IMR-90 (cell line): Measurements from ENCODE around the gene FGF9. TPM values are rescaled to one million over a fixed set of nuclear protein-coding genes. Genes with fewer than 3 reads are reported as not detected.

Source experiments
- ATAC-seq: fragments of 200-7000 bp; cut with Tn5 transposase; 2 replicates; pipeline ENCODE4 v1.9.1; 2020; ENCODE audit warnings: low read depth, mild to moderate bottlenecking, moderate library complexity
- BruUV-seq: library from RNA; stranded (reverse); fragments of 400-500 nt; replicated peaks from 2 replicates; lab custom pipeline; 2021; lab: Mats Ljungman, UMichigan
- CTCF ChIA-PET: fragments of 300-600 bp; formaldehyde crosslinking; extraction: SDS; loops from one replicate; lab custom pipeline; 2021; ENCODE audit warnings: antibody characterized with exemption; lab: Yijun Ruan, JAX
- POLR2A ChIA-PET: fragments of 300-600 bp; sonication (Branson Sonifier 250); formaldehyde crosslinking; loops from one replicate; lab custom pipeline; 2022; ENCODE audit warnings: antibody characterized with exemption; ENCODE audit not compliant: unreplicated experiment; lab: Charles Lee
- DNase-seq: peaks from one replicate; pipeline ENCODE4 v3.0.0; 2013
- H2AFZ ChIP-seq: replicated peaks from 2 replicates; pipeline ENCODE3; 2013; ENCODE audit warnings: low read length, mild to moderate bottlenecking; ENCODE audit not compliant: poor library complexity
- H2AK5ac ChIP-seq: 2 replicates; pipeline ENCODE4 v1.6.1; 2013; ENCODE audit warnings: low read depth, low read length, inconsistent platforms
- H2AK9ac ChIP-seq: replicated peaks from 2 replicates; pipeline ENCODE3; 2013; ENCODE audit warnings: mild to moderate bottlenecking, low read depth, low read length, moderate library complexity; ENCODE audit not compliant: poor library complexity
- H2BK120ac ChIP-seq: 2 replicates; pipeline ENCODE4 v1.6.1; 2013; ENCODE audit warnings: low read depth, low read length, inconsistent platforms
- H2BK15ac ChIP-seq: 3 replicates; pipeline ENCODE4 v1.6.1; 2013; ENCODE audit warnings: low read depth, low read length, inconsistent platforms
- H2BK20ac ChIP-seq: 2 replicates; pipeline ENCODE4 v1.6.1; 2013; ENCODE audit warnings: low read depth, mild to moderate bottlenecking, inconsistent platforms, low read length, moderate library complexity
- H2BK5ac ChIP-seq: 2 replicates; pipeline ENCODE4 v1.6.1; 2013; ENCODE audit warnings: mild to moderate bottlenecking, low read depth, low read length, inconsistent platforms; ENCODE audit not compliant: poor library complexity, severe bottlenecking
- H3K14ac ChIP-seq: replicated peaks from 2 replicates; pipeline ENCODE4 v1.6.1; 2013; ENCODE audit warnings: low read depth, low read length, inconsistent platforms
- H3K18ac ChIP-seq: 2 replicates; pipeline ENCODE4 v1.6.1; 2013; ENCODE audit warnings: low read depth, low read length, control low read depth
- H3K23ac ChIP-seq: 2 replicates; pipeline ENCODE4 v1.6.1; 2013; ENCODE audit warnings: low read depth, low read length, inconsistent platforms
- H3K27ac ChIP-seq: 2 replicates; pipeline ENCODE4 v1.5.1; 2013; ENCODE audit warnings: mild to moderate bottlenecking, control low read depth, low read length; ENCODE audit not compliant: insufficient read depth
- H3K27me3 ChIP-seq: 2 replicates; pipeline ENCODE4 v1.6.1; 2013; ENCODE audit warnings: low read length; ENCODE audit not compliant: control insufficient read depth, insufficient read depth
- H3K36me3 ChIP-seq: 2 replicates; pipeline ENCODE4 v1.6.1; 2013; ENCODE audit warnings: low read length, mixed read lengths; ENCODE audit not compliant: control insufficient read depth, insufficient read depth
- H3K4ac ChIP-seq: 2 replicates; pipeline ENCODE4 v1.6.1; 2013; ENCODE audit warnings: low read depth, low read length, inconsistent platforms
- H3K4me1 ChIP-seq: 2 replicates; pipeline ENCODE4 v1.6.1; 2013; ENCODE audit warnings: low read length, mixed read lengths; ENCODE audit not compliant: control insufficient read depth, insufficient read depth
- H3K4me2 ChIP-seq: 2 replicates; pipeline ENCODE4 v1.6.1; 2013; ENCODE audit warnings: low read depth, mild to moderate bottlenecking, control low read depth, low read length, moderate library complexity
- H3K4me3 ChIP-seq: 2 replicates; pipeline ENCODE4 v1.5.1; 2013; ENCODE audit warnings: low read depth, mild to moderate bottlenecking, control low read depth, low read length, moderate library complexity; ENCODE audit not compliant: insufficient read depth
- H3K56ac ChIP-seq: 2 replicates; pipeline ENCODE4 v1.6.1; 2013; ENCODE audit warnings: low read length, inconsistent platforms; ENCODE audit not compliant: insufficient read depth; ENCODE audit errors: extremely low read depth
- H3K79me1 ChIP-seq, 2 experiments: 2 replicates each; pipeline ENCODE4 v1.6.1; 2013; ENCODE audit warnings: low read length in 2 of 2, inconsistent platforms in 1 of 2, low read depth in 1 of 2
- H3K9ac ChIP-seq: 2 replicates; pipeline ENCODE4 v1.6.1; 2013; ENCODE audit warnings: low read depth, low read length, control low read depth
- H3K9me1 ChIP-seq: 2 replicates; pipeline ENCODE4 v1.6.1; 2013; ENCODE audit warnings: low read length, inconsistent platforms; ENCODE audit not compliant: insufficient read depth
- H3K9me3 ChIP-seq: 2 replicates; pipeline ENCODE4 v1.6.1; 2013; ENCODE audit warnings: low read length; ENCODE audit not compliant: control insufficient read depth, insufficient read depth
- H4K20me1 ChIP-seq: 2 replicates; pipeline ENCODE4 v1.6.1; 2013; ENCODE audit warnings: low read length, inconsistent platforms; ENCODE audit not compliant: insufficient read depth
- H4K5ac ChIP-seq: 2 replicates; pipeline ENCODE4 v1.6.1; 2013; ENCODE audit warnings: mild to moderate bottlenecking, low read depth, low read length, control low read depth
- H4K8ac ChIP-seq, 2 experiments: 2 replicates each; pipeline ENCODE4 v1.6.1; 2013; ENCODE audit warnings: low read depth in 2 of 2, low read length in 2 of 2, control low read depth in 1 of 2, inconsistent platforms in 1 of 2
- H4K91ac ChIP-seq: 2 replicates; pipeline ENCODE4 v1.6.1; 2013; ENCODE audit warnings: low read depth, low read length, inconsistent platforms; ENCODE audit not compliant: insufficient read depth
- BHLHE40 ChIP-seq: fragments of 150-350 bp; IDR thresholded peaks from 2 replicates; pipeline ENCODE4 v1.6.1; 2016; ENCODE audit warnings: mild to moderate bottlenecking, low read depth, low read length
- ELK1 ChIP-seq: fragments of 150-350 bp; IDR thresholded peaks from 2 replicates; pipeline ENCODE4 v1.6.1; 2016; ENCODE audit warnings: low read depth, mild to moderate bottlenecking, low read length, moderate library complexity, borderline replicate concordance
- FOS ChIP-seq: fragments of 150-350 bp; IDR thresholded peaks from 2 replicates; pipeline ENCODE4 v1.6.1; 2016; ENCODE audit warnings: low read depth, low read length
- POLR2A ChIP-seq: IDR thresholded peaks from 2 replicates; pipeline ENCODE4 v1.6.1; 2012; ENCODE audit warnings: mild to moderate bottlenecking, low read depth, low read length
- USF2 ChIP-seq: fragments of 150-350 bp; IDR thresholded peaks from 2 replicates; pipeline ENCODE4 v1.6.1; 2017; ENCODE audit warnings: mild to moderate bottlenecking, antibody characterized with exemption, low read length, low read depth
- WGBS, 2 experiments: methylation state at CpG; one replicate each; pipeline versions ENCODE4 v1.1.5 to v1.1.7; 2013; ENCODE audit warnings: missing lambda C conversion rate in 2 of 2; ENCODE audit not compliant: insufficient read length in 1 of 2; ENCODE audit errors: extremely low coverage in 2 of 2; 5-methylcytosine and 5-hydroxymethylcytosine counted together
- dilution Hi-C: fragments of 300-500 bp; cut with HindIII; formaldehyde crosslinking; loops from one replicate; pipeline ENCODE4 v1.14.3; 2018; ENCODE audit warnings: low sequenced_read_pairs; ENCODE audit not compliant: unreplicated experiment
- in situ Hi-C: fragments of 300-500 bp; cut with MboI; formaldehyde crosslinking; loops from 3 replicates; pipeline ENCODE4 v1.14.3; 2019; ENCODE audit warnings: low sequenced_read_pairs, inconsistent platforms, mixed read lengths
- intact Hi-C: fragments of 100-400 bp; cut with micrococcal nuclease; formaldehyde crosslinking; loops from 2 replicates; pipeline ENCODE4 v1.10.0; 2022
- polyA plus RNA-seq, 3 experiments: library from polyadenylated mRNA; depleted of rRNA; stranded (reverse); fragments of >200 nt; gene quantifications; 2 replicates each; pipeline ENCODE4 v1.2.3, GENCODE V29; 2012; ENCODE audit warnings: low replicate concordance in 1 of 3
- total RNA-seq: library from RNA; depleted of rRNA; stranded (reverse); fragments of >200 nt; gene quantifications from 2 replicates; pipeline ENCODE4 v1.2.3, GENCODE V29; 2012

FGF9 gene
- total and polyA plus RNA-seq, 2 of the 4 experiments (the other 2 are of a cell fraction), result under 0.01 to 0.05 TPM

- H3K9me1 ChIP-seq, result no peaks in the 10 kb centered on the region; the same call in 1 of the 2 replicates
- WGBS, 2 experiments, result no CpG with 5 or more reads among the region's 2 CpGs
- in situ Hi-C loops, result no loop called here
Observed at GRCh38 chr13:21690955-21691354, 20.1 kb downstream of the FGF9 start.

More at GRCh38 chr13:21690955-21691354, 20.1 kb downstream of the FGF9 start:
- no peak overlapping the region for H2BK120ac ChIP-seq
- no peak for DNase-seq
- POLR2A ChIA-PET, result no interaction called here
- H3K9ac ChIP-seq, result no peak overlapping the region
- H3K4me2 ChIP-seq, result no peak overlapping the region
- H2AFZ ChIP-seq, result no peak overlapping the region
- H2BK5ac ChIP-seq, result no peak overlapping the region
- no peak overlapping the region for H2AK5ac ChIP-seq
- H4K5ac ChIP-seq, result no peak overlapping the region
- H3K79me1 ChIP-seq, result no peaks in the 10 kb centered on the region
- no peak overlapping the region for H3K27ac ChIP-seq
- no peak for TF ChIP-seq USF2
- no peak for TF ChIP-seq FOS
- no peak for TF ChIP-seq ELK1
- no peak for TF ChIP-seq BHLHE40
- TF ChIP-seq POLR2A, result no peak
- H3K4me3 ChIP-seq, result no peak overlapping the region
- no peaks in the 10 kb centered on the region; the same call in 1 of the 2 replicates for H3K4me1 ChIP-seq
- H4K91ac ChIP-seq, result no peak overlapping the region
- no peak overlapping the region for H3K23ac ChIP-seq
- dilution Hi-C loops, result no loop called here
- ATAC-seq, result no peak
- no peak overlapping the region for H2BK15ac ChIP-seq
- CTCF ChIA-PET, result no interaction called here
- H3K36me3 ChIP-seq, result peaks cover 2% of the 10 kb centered on the region; the same call in 1 of the 2 replicates
- no peak overlapping the region for H4K8ac ChIP-seq
- H4K20me1 ChIP-seq, result no peaks in the 10 kb centered on the region
- BruUV-seq, result no TSS peak
- H3K9me3 ChIP-seq, result no peaks in the 10 kb centered on the region
- no peak overlapping the region for H3K56ac ChIP-seq
- intact Hi-C loops, result no loop called here
- peaks cover 19% of the 10 kb centered on the region for H3K27me3 ChIP-seq
- H3K4ac ChIP-seq, result no peak overlapping the region
- no peak overlapping the region for H3K18ac ChIP-seq
- no peak overlapping the region for H2BK20ac ChIP-seq
- H3K14ac ChIP-seq, result no peak overlapping the region
- no peak overlapping the region for H2AK9ac ChIP-seq
